ENCODE results near the gene GBX1.

The GBX1 gene

DNA sequence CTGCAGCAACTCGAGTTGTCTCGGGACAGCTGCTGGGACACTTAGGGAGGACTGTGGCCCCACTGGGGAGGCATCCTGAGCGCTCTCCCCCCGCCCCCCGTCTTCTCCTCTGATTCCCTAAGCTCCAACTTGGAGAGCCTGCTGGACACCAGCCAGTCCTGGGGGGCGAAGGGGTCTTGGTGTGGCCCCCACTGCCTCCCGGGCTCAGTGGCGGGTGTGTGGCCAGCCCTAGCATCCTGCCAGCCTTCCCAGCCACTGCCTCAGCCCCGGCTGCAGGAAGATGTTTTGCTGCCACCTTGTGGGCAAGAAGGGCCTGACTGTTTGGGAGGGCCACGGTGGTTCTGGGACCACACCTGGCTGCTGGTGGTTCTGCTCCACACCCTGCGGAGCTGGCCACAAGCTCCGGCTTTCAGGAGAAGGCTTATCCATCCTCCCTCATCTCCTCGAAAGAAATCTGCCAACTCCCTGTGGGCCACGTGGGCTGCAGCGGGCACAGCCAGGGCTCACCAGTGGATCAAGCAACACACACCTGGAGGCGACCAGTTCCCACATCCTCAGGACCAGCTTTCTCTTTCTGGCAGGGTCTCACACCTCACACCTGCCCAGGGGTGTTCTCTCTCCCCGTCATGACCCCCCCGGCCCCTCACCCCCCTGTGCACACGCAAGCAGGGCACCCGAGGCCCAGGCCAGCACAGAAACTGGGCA is 56.4 kb downstream of the GBX1 start:
- Mint-ChIP-seq H3K27ac (no peak overlapping the region), H3K36me3 (no peaks in the 10 kb centered on the region), H3K27me3 (peaks cover 15% of the 10 kb centered on the region)

DNA sequence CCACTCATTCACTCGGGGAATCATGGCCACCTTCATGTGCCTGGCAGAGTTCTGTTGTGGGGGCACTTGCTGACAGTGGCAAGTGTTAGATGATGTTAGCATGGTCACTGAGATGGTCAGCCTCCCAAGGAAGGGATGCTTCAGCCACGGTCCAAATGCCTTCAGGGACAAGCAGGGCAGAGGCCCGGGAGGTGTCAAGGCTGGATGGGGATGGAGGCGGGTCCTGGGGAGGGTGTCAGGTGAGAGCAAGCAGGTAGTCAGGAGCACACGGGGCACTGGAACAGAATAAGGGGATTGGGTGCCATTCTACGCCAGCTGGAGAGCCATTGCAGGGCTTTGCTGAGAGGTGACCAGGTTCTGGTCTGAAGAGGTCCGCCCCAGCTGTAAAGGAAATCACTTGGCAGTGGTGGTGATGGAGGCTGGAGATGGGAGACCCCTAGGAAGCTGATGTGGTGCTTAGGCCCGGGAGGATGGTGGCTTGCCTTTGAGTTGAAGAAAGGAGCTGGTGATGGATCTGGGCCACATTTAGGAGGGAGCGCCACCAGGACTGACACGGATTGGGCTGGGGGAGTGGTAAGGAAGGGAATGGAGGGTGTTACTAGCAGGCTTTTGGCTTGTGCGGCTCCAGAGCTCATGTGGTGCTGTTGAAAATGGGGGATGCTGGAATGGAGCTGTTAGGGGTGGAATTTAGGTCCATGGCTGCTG is 57.1 kb downstream of the GBX1 start:
- H3K27ac Mint-ChIP-seq = no peak overlapping the region
- ATAC-seq = no peak

More for the DNA sequence above, 56.4 kb downstream of the GBX1 start:
- peak; percentile 83 for ATAC-seq
- no peak overlapping the region for H3K4me3 Mint-ChIP-seq
- H3K4me1 Mint-ChIP-seq = peaks cover 13% of the 10 kb centered on the region
- H3K9me3 Mint-ChIP-seq = no peaks in the 10 kb centered on the region

DNA sequence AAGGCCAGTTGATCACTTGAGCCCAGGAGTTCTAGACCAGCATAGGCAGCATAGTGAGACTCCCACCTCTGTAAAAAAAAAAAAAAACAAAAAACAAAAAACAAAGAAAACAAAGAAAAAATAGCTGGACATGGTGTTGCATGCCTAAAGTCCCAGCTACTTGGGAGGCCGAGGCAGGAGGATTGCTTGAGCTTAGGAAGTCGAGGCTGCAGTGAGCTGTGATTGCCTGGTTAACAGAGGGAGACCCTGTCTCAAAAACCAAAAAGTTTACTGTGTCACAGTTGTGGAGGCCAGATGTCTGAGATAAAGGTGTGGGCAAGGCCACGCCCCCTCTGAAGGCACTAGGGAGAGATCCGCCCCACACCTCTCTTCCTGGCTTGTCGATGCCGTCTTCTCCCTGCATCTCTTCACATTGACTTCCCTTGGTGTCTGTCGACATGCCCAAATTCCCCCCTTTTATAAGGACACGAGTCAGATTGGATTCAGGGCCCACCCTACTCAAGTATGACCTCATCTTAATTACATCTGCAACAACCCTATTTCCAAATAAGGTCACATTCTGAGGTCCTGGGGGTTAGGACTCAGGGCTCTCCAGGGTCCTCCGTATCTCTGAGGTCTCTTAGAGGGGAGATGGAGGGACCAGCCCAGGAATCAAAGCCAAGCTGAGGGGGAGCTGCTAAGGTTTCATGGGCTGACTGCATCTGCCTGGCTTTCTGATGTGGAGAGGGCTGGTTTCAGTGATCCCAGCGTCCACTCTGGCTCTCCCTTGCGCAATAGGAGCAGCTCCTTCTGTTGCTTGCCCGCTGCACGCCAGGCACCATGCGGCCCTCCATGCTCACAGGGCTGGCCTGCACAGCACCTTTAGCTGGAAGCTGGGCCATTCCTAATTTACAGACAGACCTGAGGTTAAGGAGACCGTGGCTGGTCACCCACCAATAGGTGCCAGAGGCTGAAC is 58.1 kb downstream of the GBX1 start:
- Mint-ChIP-seq H3K27me3 (peaks cover 15% of the 10 kb centered on the region), H3K27ac (no peak overlapping the region), H3K9me3 (no peaks in the 10 kb centered on the region), H3K4me1 (peaks cover 13% of the 10 kb centered on the region), H3K36me3 (no peaks in the 10 kb centered on the region), H3K4me3 (no peak overlapping the region)
- ATAC-seq = no peak

More for the DNA sequence above, 57.1 kb downstream of the GBX1 start:
- peaks cover 15% of the 10 kb centered on the region for H3K27me3 Mint-ChIP-seq
- H3K4me1 Mint-ChIP-seq = peaks cover 13% of the 10 kb centered on the region
- H3K9me3 Mint-ChIP-seq = no peaks in the 10 kb centered on the region
- no peak overlapping the region for H3K4me3 Mint-ChIP-seq
- H3K36me3 Mint-ChIP-seq = no peaks in the 10 kb centered on the region

DNA sequence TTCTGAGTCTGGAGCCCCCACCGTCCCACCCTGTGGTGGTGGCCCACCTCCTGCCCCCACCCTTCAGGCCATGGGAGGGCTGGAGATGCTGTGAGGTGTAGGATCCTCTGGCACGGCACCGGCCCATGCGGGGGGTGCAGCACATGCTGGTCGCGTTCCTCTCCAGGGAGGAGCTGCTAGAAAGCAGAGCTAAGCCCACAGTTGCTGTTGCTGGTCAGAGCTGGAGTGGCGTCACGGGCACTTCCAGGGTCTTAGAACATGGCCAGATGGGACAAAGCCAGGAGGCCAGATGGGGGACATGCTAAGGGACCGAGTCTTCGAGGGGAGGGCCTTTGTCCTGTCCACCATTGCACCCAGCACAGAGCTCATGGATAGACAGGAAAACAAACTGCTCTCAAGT is 59.6 kb downstream of the GBX1 start:
- Mint-ChIP-seq H3K4me1 (peaks cover 13% of the 10 kb centered on the region), H3K9me3 (no peaks in the 10 kb centered on the region), H3K36me3 (no peaks in the 10 kb centered on the region), H3K4me3 (no peak overlapping the region), H3K27ac (no peak overlapping the region), H3K27me3 (peaks cover 8% of the 10 kb centered on the region)
- no peak for ATAC-seq

GRCh38 chr7:151104411-151105235 is 62.9 kb downstream of the GBX1 start:
- Mint-ChIP-seq H3K27me3 (no peaks in the 10 kb centered on the region), H3K9me3 (no peaks in the 10 kb centered on the region), H3K36me3 (no peaks in the 10 kb centered on the region), H3K4me3 (no peak overlapping the region), H3K4me1 (no peaks in the 10 kb centered on the region), H3K27ac (no peak overlapping the region)
- no peak for ATAC-seq

GRCh38 chr7:151103973-151104372 is 63.5 kb downstream of the GBX1 start:
- Mint-ChIP-seq H3K4me3 (no peak overlapping the region), H3K36me3 (no peaks in the 10 kb centered on the region), H3K27ac (no peak overlapping the region), H3K9me3 (no peaks in the 10 kb centered on the region), H3K4me1 (no peaks in the 10 kb centered on the region), H3K27me3 (no peaks in the 10 kb centered on the region)
- no peak for ATAC-seq

DNA sequence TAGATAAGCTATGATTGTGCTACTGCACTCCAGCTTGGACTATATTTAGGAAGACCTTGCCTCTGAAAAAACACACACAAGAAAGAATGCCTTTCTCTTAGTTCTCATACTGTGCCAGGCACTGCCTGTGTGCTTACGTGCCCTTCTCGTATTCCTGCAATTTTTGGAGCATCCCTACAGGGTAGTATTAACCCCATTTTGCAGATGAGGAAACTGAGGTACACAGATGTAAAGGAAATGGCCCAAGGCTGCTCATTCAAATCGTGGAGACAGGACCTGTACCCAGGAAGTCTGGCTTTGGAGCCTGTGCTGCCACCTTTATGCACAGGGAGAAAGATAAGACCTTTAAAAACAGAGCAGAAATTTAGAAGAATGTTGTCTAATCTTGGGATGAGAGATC is 64.5 kb downstream of the GBX1 start:
- Mint-ChIP-seq H3K36me3 (no peaks in the 10 kb centered on the region), H3K27ac (no peak overlapping the region), H3K4me1 (no peaks in the 10 kb centered on the region), H3K4me3 (no peak overlapping the region), H3K27me3 (no peaks in the 10 kb centered on the region), H3K9me3 (no peaks in the 10 kb centered on the region)
- ATAC-seq = no peak

GRCh38 chr7:151101621-151102396 is 65.7 kb downstream of the GBX1 start:
- H3K36me3 Mint-ChIP-seq = no peaks in the 10 kb centered on the region
- H3K27ac Mint-ChIP-seq = no peak overlapping the region
- H3K9me3 Mint-ChIP-seq = no peaks in the 10 kb centered on the region
- H3K4me3 Mint-ChIP-seq = no peak overlapping the region
- H3K27me3 Mint-ChIP-seq = no peaks in the 10 kb centered on the region
- no peaks in the 10 kb centered on the region for H3K4me1 Mint-ChIP-seq
- ATAC-seq = no peak

GRCh38 chr7:151100921-151101320 is 66.6 kb downstream of the GBX1 start:
- H3K9me3 Mint-ChIP-seq = no peaks in the 10 kb centered on the region
- H3K27me3 Mint-ChIP-seq = no peaks in the 10 kb centered on the region
- H3K4me1 Mint-ChIP-seq = no peaks in the 10 kb centered on the region
- H3K4me3 Mint-ChIP-seq = no peak overlapping the region
- ATAC-seq = no peak
- H3K36me3 Mint-ChIP-seq = no peaks in the 10 kb centered on the region
- H3K27ac Mint-ChIP-seq = no peak overlapping the region

- no peak for ATAC-seq
- H3K36me3 Mint-ChIP-seq = no peaks in the 10 kb centered on the region
- H3K27ac Mint-ChIP-seq = no peak overlapping the region
- no peaks in the 10 kb centered on the region for H3K9me3 Mint-ChIP-seq
- no peaks in the 10 kb centered on the region for H3K27me3 Mint-ChIP-seq
- peaks cover 4% of the 10 kb centered on the region for H3K4me1 Mint-ChIP-seq
- no peak overlapping the region for H3K4me3 Mint-ChIP-seq
Measured at GRCh38 chr7:151099486-151100211, 67.8 kb downstream of the GBX1 start.

Measured in stimulated activated memory B cell treated with anti-CD40 and anti-IgM and Interleukin-4, amounts not matched to agents 10 μg/mL and 1 μg/mL and 100 μg/mL, for 72 hours (primary cell).